Psoas muscle (tissue), 8 donors: ENCODE results near the gene ESR1. TPM values are rescaled to one million over a fixed set of nuclear protein-coding genes. Genes with fewer than 3 reads are reported as not detected.
"Not testable (repeated sequence)": the region's sequence is repeated elsewhere in the genome, so short reads cannot be mapped to it uniquely, and the experiment has no call there.

ENCODE experiments used
- ATAC-seq, 4 donors: fragments of 200-7000 bp; cut with Tn5 transposase; one replicate each; pipeline ENCODE4 v1.9.1; 2020; ENCODE audit warnings: moderate library complexity in 3 of 4, mild to moderate bottlenecking in 2 of 4
- DNase-seq, 2 donors: peaks; one replicate each; pipeline ENCODE4 v3.0.0-alpha.2; 2020
- H3K27ac ChIP-seq: fragments of 200-600 bp; one replicate; pipeline ENCODE4 v1.8.0; 2022
- H3K27me3 ChIP-seq, 3 donors: fragments of 200-600 bp in 1 of 3; one replicate each; pipeline versions ENCODE4 v1.6.1 to v1.8.0; 2013 to 2022; ENCODE audit warnings: low read length in 2 of 3, mild to moderate bottlenecking in 2 of 3, moderate library complexity in 1 of 3; ENCODE audit not compliant: insufficient read depth in 3 of 3
- H3K36me3 ChIP-seq, 2 donors: fragments of 200-600 bp in 1 of 2; one replicate each; pipeline versions ENCODE4 v1.6.1 to v1.8.0; 2013 to 2022; ENCODE audit warnings: low read depth in 1 of 2, mild to moderate bottlenecking in 1 of 2, moderate library complexity in 1 of 2; ENCODE audit not compliant: insufficient read depth in 1 of 2
- H3K4me1 ChIP-seq: fragments of 200-600 bp; one replicate; pipeline ENCODE4 v1.8.0; 2022
- H3K4me3 ChIP-seq: fragments of 200-600 bp; one replicate; pipeline ENCODE4 v1.8.0; 2022; ENCODE audit warnings: mild to moderate bottlenecking
- H3K9me3 ChIP-seq: fragments of 200-600 bp; one replicate; pipeline ENCODE4 v1.8.0; 2022
- CTCF ChIP-seq: fragments of 200-600 bp; IDR thresholded peaks from one replicate; pipeline ENCODE4 v1.8.0; 2022; ENCODE audit warnings: antibody characterized with exemption
- WGBS, 3 donors: extraction: QIAGEN DNeasy Blood & Tissue Kit; methylation state at CpG; one replicate each; pipeline versions ENCODE4 v1.1.6 to v1.1.7; 2013; 5-methylcytosine and 5-hydroxymethylcytosine counted together
- intact Hi-C, 2 donors: fragments of 100-400 bp; cut with DNase I; formaldehyde crosslinking; loops; one replicate each; pipeline versions ENCODE4 v1.11.0 to v1.14.2; 2022
- polyA plus RNA-seq, 3 donors: library from polyadenylated mRNA; stranded (reverse); fragments of 200-250 nt; gene quantifications; one replicate each; pipeline ENCODE4 v1.2.3, GENCODE V29; 2013
- total RNA-seq, 4 donors: library from RNA; stranded (reverse); fragmentation: NEBNext Ultra II Directional in 2 of 4; extraction: Animal tissue kit (Norgen Biotek cat#: 25700) in 2 of 4; gene quantifications; one replicate each; pipeline versions ENCODE4 v1.2.1 to v1.2.4, GENCODE V29; 2021 to 2023
- donor health status: healthy with polysubstance abuse.
- donor health status: DM: no; HTN: no; CAD: no; lungs with moderate emphysema.
- donor health status: Bipolar disorder and iron deficiency.
- donor health status: healthy.
- donor health status: DM: yes; HTN: yes; CAD: no.
- donor health status: DM: no; HTN: no; CAD: no.
- donor health status: DM: no; HTN: no; CAD: no.
- donor health status: DM: yes; HTN: yes; CAD: no.

ESR1 gene
- total and polyA plus RNA-seq, 7 donors = 0.42 to 4.4 (median 1.5) TPM

- Histone ChIP-seq H3K36me3 (no peaks in the 10 kb centered on the region), H3K27me3 (no peaks in the 10 kb centered on the region), H3K4me3 (no peak overlapping the region), H3K9me3 (peaks cover 14% of the 10 kb centered on the region), H3K4me1 (peaks cover 3% of the 10 kb centered on the region), H3K27ac (no peak overlapping the region)
- DNase-seq (no peak), ATAC-seq (no peak)
- intact Hi-C loops = no loop called here
- 84 to 91% (median 90%) methylated on average over 2 of the region's 2 CpGs for WGBS, 3 donors
- no peak for TF ChIP-seq CTCF
Measured at GRCh38 chr6:152023613-152024012, 216.1 kb downstream of the ESR1 start.

- H3K36me3 ChIP-seq = no peaks in the 10 kb centered on the region
- TF ChIP-seq CTCF = no peak
- ATAC-seq (no peak), DNase-seq (no peak)
- peaks cover 14% of the 10 kb centered on the region for H3K9me3 ChIP-seq
- intact Hi-C loops = no loop called here
- H3K27ac ChIP-seq = peak overlapping the region; percentile 54
- H3K27me3 ChIP-seq = no peaks in the 10 kb centered on the region
- H3K4me1 ChIP-seq = no peaks in the 10 kb centered on the region
- 21 to 50% (median 43%) methylated on average over 1 of the region's 1 CpG for WGBS, 3 donors
- H3K4me3 ChIP-seq = peak overlapping the region; percentile 46
Measured at GRCh38 chr6:152026291-152026690, 218.8 kb downstream of the ESR1 start.

GRCh38 chr6:152026744-152027143 is 219.3 kb downstream of the ESR1 start:
- Histone ChIP-seq H3K9me3 (peaks cover 14% of the 10 kb centered on the region), H3K4me3 (peak overlapping the region; percentile 46), H3K27ac (peak overlapping the region; percentile 54)
- DNase-seq, H3K36me3 ChIP-seq, intact Hi-C loops, H3K4me1 ChIP-seq, H3K27me3 ChIP-seq: not testable (repeated sequence)
- WGBS, 3 donors = 44 to 45% (median 45%) methylated on average over 6 of the region's 6 CpGs
- ATAC-seq = peak; percentile 42 to 71 (median 46)

- intact Hi-C loops, ATAC-seq, H3K27ac ChIP-seq, H3K27me3 ChIP-seq, H3K9me3 ChIP-seq, H3K4me1 ChIP-seq, H3K4me3 ChIP-seq, H3K36me3 ChIP-seq, DNase-seq: not testable (repeated sequence)
- 93 to 100% (median 96%) methylated on average over 4 of the region's 4 CpGs for WGBS, 3 donors
Measured at GRCh38 chr6:152033765-152034164, 226.3 kb downstream of the ESR1 start.

GRCh38 chr6:152034631-152035030 is 227.1 kb downstream of the ESR1 start:
- no peak overlapping the region for H3K27ac ChIP-seq
- no peaks in the 10 kb centered on the region for H3K27me3 ChIP-seq
- no peak overlapping the region for H3K4me3 ChIP-seq
- no peaks in the 10 kb centered on the region for H3K36me3 ChIP-seq
- intact Hi-C loops = no loop called here
- 82 to 89% (median 88%) methylated on average over 5 of the region's 5 CpGs for WGBS, 3 donors
- no peak for DNase-seq
- TF ChIP-seq CTCF = no peak
- no peaks in the 10 kb centered on the region for H3K4me1 ChIP-seq
- ATAC-seq = no peak
- no peaks in the 10 kb centered on the region for H3K9me3 ChIP-seq

GRCh38 chr6:152046118-152046517 is 238.6 kb downstream of the ESR1 start:
- ATAC-seq = no peak
- WGBS, 3 donors = 80 to 85% (median 83%) methylated on average over 2 of the region's 2 CpGs

More at GRCh38 chr6:152046118-152046517, 238.6 kb downstream of the ESR1 start:
- intact Hi-C loops = no loop called here
- no peak overlapping the region for H3K4me3 ChIP-seq
- no peak for TF ChIP-seq CTCF
- DNase-seq = no peak
- H3K9me3 ChIP-seq = no peaks in the 10 kb centered on the region
- no peaks in the 10 kb centered on the region for H3K36me3 ChIP-seq
- no peak overlapping the region for H3K27ac ChIP-seq
- no peaks in the 10 kb centered on the region for H3K27me3 ChIP-seq
- H3K4me1 ChIP-seq = peaks cover 8% of the 10 kb centered on the region
